Stimulated activated CD8-positive, alpha-beta memory T cell treated with anti-CD3 and anti-CD28 coated beads, Interleukin-7, amount 100 ng/mL, for 4 hours (primary cell): Measurements from ENCODE around the gene LRRC74B.
"Not testable (repeated sequence)": the region's sequence is repeated elsewhere in the genome, so short reads cannot be mapped to it uniquely, and the experiment has no call there.

ENCODE experiments used
- DNase-seq, 2 donors: peaks; one replicate each; pipeline ENCODE4 v3.0.0-alpha.2; 2020; ENCODE audit warnings: low read depth in 2 of 2

Gene LRRC74B

DNA sequence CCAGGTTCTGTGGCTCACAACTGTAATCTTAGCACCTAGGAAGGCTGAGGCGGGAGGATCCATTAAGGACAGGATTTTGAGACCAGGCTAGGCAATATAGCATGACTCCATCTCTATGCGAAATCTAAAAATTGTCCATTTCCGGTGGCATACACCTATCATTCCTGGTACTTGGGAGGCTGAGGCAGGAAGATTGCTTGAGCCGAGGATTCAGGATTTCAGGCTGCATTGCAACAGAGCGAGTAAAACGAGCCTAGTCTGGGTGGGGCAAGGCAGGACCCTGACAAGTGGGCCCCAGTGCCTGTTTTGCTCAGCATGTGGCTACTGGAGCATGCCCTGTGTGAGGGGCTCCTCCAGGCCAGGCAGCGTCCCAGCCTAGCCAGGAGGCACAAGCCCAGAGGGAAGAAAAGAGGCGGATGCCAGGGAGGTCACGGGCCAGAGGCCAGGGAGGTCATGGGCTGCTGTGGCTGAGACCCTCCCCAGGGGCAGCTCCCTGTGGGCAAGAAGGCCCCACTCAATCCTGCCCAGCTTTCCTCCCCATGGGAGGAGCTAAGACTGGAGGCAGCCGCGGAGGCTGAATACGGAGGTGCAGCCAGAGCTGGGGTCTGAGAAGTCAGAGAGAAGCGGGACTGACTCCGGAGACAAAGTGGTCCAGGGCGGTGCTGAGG is 8.4 kb downstream of the LRRC74B start:
- DNase-seq = no peak

DNA sequence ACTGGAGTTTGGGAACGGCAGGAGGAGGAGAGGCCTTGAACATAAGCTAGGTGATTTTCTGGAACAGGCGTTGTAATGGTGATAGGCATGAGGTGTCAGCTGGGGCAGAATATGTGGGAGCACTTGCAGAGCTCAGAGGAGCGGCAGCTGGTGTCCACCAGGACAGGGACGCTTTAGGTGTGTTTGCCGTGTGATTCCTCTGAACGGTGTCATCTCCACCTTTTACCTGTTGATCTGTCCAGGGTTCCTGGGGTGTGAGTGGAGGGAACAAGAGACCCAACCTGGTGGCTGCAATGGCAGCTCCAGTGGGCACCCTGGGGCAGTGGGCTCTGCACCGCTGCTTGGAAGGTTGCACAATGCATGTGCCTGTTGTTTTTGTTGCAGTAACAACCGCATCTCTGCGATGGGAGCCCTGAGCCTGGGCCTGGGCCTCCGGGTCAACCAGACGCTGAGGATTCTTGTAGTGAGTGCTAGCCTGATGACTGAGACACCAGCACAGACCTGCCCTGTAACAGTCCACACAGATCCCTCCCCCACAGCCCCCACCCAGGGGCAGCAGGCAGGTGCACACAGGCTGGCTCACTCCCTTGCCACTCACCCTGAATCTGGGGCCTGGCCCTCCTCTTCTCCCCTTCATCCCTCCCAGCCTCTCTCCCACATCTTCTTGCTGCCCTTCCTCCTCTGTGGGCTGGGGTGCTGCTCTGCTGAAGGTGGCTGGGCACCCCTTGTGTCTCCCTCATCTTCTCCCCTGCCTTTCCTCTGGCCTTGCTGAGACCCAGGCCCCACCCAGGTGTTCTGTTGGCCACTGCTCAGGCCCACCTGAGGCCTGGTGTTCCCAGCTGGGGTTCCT is 9.2 kb downstream of the LRRC74B start:
- no peak for DNase-seq

DNA sequence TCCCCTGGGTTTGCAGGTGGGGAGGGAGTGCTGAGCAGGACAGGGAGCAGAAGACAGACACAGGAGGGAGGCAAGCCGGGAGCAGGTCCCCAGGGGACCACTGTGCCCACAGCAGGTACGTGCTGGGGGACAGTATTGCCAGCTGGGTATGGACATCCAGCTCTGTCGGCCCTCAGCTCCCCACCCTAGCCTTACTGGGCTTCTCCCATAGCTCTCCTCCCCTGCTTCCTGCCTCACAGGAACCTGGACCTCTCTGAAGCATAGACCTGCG is 9.8 kb downstream of the LRRC74B start:
- no peak for DNase-seq

DNA sequence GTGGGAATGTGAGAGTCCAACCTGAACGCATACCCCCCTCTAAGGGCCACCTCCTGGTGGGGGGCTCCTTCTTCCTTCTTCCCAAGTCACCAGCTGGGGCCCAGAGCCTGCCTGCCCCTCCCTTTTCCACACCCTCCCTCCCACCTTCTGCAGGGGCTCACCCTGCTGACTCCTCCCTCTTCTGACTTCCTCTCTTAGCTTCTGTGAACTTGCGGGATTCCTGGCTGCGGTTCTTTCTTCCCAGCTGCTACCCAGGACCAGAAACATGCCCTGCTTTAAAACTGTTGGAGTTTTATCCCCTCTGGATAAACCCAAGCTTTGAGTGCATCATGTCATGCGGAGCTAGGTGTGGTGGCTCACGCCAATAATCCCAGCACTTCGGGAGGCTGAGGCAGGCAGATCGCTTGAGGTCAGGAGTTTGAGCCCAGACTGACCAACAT is 10.2 kb downstream of the LRRC74B start:
- no peak for DNase-seq

DNA sequence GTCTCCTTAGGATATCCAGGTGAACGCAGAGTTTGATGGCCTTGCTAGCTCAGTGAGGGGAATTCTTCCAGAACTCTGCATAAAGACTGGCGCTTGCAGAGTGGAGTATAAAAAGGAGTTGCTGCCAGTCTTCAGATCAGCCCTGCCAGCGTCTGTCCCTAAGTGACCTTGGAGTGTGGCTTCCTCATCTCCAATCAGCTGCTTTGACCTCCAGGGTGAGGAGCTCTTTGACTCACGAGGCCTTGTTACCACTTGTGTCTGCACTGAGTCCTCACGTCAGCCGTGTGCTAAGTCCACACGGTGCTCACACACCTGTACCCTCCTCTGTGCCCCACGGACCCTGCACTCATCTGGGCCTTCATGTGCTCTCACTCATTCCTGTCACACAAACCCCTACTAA is 14.6 kb downstream of the LRRC74B start:
- not testable (repeated sequence) for DNase-seq

DNA sequence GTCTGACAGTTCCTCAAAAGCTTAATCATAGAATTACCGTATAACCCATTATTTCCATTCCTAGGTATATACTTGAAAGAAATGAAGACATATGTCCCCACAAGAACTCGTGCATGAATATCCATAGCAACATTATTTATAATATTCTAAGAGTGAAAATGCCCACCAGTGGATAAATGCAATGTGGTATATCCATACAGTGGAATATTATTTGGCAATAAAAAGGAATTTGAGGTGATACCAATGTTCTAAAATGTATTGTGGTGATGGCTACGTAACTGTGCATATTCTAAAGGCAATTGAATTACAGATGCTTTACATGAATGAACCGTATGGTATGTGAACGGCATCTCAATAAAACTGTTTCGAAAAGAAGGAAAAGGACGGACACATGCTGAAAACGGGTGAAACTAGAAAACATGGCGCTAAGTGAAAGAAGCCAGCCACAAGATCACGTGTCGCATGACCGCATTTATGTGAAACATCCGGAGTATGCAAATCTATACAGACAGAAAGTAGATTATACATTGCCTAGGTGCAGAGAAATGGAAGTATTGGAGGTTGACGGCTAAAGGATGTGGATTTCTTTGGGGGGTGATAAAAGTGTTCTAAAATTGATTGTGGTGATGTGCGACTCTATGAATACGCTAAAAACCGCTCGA is 16.0 kb downstream of the LRRC74B start:
- DNase-seq = not testable (repeated sequence)

DNA sequence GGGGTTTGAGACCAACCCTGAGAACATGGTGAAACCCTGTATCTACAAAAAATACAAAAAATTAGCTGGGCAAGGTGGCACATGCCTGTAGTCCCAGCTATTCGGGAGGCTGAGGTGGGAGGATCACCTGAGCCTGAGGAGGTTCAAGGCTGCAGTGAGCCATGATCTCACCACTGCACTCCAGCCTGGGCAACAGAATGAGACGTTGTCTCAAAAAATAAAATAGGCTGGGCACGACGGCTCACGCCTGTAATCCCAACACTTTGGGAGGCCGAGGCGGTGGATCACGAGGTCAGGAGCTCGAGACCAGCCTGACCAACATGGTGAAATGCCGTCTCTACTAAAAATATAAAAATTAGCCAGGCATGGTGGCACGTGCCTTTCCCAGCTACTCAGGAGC is 18.7 kb downstream of the LRRC74B start:
- not testable (repeated sequence) for DNase-seq

DNA sequence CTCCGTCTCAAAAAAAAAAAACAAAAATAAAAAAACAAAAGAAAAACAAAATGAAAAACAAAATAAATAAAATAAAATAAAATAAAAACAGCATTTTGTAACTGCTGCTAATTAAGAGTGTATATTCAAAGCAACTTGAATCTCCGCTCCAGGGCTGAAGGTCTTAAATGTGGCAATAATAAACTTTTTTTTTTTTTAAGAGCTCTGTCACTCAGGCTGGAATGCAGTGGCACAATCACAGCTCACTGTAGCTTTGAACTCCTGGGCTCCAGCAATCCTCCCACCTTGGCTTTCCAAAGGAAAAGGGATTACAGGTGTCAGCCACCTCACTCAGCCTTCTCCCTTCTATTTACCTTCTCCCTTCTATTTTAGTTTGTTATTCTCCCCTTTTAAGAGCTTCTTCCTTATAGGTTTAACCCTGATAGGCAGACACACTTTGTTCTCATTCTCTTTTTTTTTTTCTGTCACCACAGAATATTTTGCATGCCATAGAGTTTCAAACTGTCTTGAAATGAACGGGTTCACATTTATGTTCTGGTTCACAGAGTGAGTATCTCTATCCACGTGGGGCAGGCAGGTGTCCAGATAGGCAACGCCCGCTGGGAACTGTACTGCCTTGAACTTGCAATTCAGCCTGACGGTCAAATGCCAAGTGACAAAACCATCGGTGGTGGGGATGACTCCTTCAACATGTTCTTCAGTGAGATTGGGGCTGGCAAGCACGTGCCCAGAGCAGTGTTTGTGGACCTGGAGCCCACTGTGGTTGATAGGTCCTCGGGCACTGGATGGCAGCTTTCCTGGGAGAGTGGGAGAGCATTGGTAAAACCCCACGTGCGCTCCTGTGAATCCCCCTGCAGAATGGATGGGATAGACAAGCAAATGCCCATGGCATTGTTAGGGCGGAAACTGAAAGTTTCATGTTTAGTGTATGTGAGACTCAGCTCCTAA is 19.4 kb downstream of the LRRC74B start:
- DNase-seq = no peak

DNA sequence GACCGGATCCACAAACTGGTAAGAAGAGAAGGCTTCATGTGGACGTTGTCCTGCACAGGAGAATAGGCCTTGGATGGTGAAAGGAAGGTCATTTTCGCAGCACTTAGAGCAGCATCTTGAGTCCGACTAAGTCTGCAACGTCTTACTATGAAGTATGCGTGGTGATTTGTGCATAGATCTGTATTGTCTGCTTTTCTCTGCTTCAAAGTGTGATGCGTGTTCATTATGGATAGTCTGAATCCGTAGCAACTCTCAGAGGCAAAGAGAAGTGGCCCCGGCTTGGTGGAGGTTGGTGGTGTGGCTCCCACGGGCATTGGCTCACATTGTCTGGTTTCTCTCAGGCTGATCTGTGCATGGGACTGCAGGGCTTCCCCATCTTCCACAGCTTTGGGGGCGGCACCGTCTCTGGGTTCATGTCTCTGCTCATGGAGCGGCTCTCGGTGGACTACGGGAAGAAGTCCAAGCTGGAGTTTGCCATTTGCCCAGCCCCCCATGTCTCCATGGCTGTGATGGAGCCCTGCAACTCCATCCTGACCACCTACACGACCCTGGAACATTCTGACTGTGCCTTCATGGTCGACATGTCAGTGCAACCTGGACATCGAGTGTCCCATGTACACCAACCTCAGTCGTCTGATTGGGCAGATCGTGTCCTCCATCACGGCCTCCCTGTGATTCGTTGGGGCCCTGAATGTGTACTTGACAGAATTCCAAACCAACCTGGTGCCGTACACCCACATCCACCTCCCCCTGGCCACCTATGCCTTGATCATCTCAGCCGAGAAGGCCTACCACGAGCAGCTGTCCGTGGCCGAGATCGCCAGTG is 21.5 kb downstream of the LRRC74B start:
- no peak for DNase-seq

DNA sequence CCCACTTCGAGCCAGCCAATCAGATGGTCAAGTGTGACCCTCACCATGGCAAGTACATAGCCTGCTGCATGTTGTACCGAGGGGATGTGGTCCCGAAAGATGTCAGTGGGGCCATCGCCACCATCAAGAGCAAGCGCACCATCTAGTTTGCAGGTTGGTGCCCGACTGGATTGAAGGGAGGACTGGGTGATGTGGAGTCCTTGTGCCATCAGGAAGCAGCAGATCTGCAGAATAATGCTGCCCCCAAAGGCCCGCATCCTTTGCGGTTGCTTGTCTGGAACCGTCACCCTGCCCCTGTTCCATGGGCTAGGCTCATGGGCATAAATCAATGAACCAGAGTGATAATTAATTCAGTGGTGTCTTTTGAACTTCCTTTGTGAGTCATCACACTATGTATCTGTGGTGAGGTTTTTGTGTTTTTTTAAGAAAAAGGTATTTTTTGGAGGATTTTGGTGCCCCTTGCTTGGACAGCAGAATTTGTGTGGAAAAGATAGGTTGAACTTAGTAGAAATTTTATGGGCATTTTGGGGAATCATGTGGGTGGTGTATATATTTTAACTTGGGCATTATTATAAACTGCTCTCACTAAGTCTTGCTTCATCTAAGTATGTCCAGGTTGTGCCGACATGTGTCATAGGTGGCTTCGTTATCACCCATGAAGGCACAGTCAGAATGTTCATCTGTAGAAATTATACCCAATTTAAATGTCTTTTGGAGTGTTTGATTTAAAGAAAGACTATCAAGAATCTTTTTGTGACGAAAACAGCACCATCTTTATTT is 22.3 kb downstream of the LRRC74B start:
- DNase-seq = no peak

DNA sequence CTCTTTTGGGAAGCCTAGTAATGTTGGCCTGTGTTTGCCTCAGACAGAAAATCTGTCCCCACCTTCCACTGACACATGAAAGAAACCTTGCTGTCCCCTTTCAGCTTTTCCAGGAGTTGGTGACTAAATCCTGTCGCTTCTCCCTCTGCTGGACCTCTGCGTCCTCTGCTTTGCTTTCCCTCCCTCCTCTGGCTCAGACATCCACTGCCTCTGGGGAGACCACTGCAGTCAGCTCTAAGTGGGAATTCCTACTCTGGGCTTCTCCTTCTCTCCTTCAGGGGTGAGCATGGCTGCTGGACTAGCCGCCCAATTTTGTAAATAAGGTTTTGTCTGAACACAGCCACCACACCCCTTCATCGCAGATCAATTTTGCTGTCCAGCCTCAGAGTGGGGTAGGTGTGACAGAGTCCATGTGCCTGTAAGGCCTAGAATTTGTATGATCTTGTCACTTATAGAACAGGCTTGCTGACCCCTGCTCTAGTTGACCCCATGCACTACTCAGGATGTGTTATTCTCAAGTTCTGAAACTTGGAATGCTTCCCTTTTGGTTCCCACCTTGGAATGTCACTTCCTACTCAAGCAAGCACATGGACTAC is 23.0 kb downstream of the LRRC74B start:
- no peak for DNase-seq

DNA sequence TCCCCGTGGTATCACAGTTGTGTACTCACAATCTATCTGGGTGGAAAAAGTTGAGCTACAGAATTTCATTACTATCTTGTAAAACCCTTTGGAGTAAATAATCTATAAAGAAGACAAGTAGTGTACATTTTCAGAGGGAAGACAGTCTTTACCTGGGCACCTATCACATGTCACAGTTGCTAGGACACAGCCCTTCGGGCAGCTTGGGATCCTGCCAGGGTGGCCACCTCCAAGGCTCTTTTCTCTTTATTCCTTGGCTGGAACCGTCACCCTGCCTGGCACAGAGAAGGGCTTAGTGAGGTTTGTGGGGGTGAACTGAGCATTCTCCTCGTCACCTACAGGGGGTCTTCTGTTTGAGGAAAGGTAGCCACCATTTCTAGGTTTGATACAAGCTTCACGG is 23.6 kb downstream of the LRRC74B start:
- no peak for DNase-seq

DNA sequence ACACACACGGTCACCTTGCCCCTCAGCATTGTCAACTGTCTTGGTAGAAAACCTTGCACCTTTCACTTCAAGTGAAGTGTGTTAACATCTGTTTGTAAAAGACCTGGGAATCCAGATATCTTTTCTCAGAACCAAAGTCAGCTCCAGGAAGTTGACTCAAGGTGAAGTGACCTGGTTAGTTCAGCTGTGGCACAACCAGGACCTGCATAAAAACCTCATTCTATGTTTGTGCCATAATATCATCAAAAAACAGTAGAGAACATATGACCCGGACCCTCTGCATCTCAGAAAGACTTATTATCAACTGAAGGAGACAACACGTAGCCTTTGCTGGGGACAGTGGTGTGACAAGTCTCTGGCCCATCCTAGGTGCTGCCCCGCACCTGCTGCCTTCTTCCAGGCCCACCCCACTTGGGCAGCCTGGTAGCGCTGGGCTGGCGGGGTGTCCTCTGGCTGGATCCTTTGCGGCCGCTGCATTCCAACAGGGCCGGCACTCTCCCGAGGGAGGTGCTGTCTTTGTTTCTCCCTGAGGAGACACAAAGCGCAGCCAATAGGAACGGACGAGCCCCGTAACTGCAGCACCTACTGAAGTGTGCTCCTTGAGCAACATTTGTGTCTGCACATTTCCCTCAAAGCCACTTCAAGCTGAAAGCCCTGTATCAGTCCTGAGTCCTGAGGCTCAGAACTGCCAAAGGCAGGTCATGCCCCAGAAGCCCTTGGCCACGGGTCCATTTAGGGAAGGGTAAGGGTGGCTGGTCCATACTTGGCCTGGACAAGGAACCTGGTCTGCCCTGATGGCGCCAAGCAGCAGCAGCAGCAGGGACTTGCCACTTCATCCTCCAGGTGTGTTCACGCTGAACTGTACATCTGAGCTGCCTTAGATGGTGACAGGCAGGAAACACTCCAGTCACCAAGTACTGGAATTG is 25.2 kb downstream of the LRRC74B start:
- no peak for DNase-seq

DNA sequence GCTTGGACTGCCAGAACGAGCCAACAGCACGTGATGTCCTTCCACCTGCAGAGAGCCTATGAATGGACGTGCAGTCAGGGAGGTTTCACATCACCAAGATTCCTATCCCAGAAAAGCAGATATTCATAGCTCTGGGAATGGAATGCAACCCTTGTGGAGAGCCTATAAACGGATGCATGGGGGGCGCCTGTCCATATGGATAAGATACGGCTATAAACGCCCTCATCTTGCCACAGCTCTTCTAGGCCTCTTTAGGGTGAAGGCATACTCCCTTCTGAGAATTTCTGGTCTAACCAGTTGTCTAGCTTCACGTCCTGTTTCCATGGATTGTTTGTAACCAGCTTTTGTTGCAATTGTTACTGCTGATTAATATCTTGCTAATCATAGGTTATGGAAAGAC is 26.1 kb downstream of the LRRC74B start:
- DNase-seq = not testable (repeated sequence)

DNA sequence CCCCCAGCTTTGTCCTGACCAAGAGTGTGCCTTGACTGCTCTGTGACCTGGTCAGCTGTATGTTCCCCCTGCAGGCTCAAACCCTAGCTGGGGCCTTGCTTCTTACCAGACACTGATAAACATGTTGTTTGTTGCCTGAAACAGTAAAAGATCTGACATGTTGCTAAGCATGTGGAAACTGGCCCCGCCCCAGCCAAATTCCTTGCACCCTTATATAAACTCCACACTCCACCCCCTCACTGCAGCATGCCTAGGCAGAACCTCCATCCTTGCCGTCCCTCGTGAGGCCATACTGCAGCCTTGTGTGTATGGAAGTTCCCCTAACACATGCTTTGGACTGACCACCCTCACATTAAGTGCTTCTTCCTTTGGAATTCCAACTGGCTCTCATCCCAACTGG is 27.3 kb downstream of the LRRC74B start:
- DNase-seq = no peak

DNA sequence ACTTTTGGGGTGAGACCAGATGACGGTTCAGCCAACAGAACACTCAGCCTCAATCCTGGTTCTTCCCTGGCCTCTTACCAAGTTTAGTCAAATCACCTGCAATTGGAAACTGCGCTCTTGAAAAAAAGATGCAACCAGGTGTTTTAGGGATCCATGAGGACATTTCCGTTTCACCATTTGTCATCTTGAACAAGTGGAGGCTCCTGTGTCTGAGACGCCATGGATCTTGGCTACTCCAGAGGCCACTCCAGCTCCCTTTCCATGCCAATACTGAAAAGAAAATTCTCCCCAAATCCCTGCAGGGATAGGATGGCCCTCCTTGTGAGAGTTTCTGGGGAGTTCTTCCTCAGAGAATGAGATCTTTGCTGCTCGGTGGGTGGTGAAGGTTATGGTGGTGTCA is 27.7 kb downstream of the LRRC74B start:
- no peak for DNase-seq

DNA sequence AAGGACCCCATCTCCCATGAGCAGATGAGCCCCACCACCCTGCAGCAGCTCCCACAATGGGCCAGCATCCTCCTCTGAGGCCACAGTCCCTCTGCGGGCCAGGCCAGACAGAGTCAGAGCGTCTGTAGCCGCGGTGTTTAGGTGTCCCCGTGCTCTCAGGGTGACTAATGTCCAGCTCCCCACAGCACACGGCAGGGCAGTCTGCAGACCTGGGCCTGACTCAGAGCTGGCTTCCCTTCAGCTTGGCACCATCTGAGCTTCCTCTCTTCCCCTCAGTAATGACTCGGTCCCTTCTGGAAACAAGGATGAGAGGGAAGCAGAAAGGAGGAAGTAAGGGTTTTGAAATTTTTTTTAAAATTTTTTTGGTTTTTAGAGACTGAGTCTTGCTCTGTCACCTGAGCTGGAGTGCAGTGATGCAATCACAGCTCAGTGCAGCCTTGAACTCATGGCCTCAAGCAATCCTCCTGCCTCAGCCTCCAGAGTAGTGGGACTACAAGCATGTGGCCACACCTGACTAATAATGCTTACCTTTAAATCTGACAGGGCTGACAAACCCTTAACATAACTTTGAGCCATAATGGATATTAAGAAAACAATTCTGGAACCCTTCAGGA is 28.5 kb downstream of the LRRC74B start:
- DNase-seq = no peak

DNA sequence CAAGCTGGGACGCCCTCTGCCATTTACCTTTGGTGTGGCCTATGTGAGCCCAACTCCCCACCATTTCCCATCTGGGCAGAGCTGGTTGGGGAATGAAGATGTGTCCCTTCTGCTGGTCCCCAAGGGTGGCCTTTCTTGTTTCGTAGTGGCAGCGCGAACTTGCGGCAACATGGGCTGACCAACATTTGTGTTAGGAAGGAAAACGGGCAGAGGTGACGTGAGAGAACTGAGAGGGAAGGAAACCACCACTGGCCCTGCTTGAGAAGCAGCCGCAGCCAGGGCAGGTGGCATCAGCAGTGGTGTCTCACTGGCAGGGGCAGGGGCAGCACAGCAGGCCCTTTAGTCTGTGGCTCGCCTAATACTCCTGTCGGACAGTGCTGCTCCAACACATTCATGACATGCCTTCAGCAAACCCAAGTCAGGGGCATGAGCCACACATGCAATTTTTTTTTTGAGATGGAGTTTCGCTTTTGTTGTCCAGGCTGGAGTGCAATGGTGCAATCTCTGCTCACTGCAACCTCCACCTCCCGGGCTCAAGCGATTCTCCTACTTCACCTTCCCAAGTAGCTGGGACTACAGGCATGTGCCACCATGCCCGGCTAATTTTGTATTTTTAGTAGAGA is 29.9 kb downstream of the LRRC74B start:
- no peak for DNase-seq
